Brain microvascular endothelial cell (primary cell): ENCODE data around the gene LRRC4B.
A peak's percentile ranks its signal among the peaks of the same experiment; 100 is the strongest.

Source experiments
- DNase-seq: peaks from one replicate; pipeline ENCODE4 v3.0.0-alpha.2; 2020
- H3K27ac ChIP-seq: fragments of 250-450 bp; sonication (Bioruptor Pico); 2 replicates; pipeline ENCODE4 v1.5.1; 2020; ENCODE audit warnings: mild to moderate bottlenecking, moderate library complexity
- H3K27me3 ChIP-seq: fragments of 250-450 bp; sonication (Bioruptor Pico); replicated peaks from 2 replicates; pipeline ENCODE4 v1.5.1; 2020; ENCODE audit warnings: mild to moderate bottlenecking
- H3K36me3 ChIP-seq: fragments of 250-450 bp; sonication (Bioruptor Pico); replicated peaks from 2 replicates; pipeline ENCODE4 v1.5.1; 2020; ENCODE audit warnings: mild to moderate bottlenecking
- H3K4me3 ChIP-seq: 2 replicates; pipeline ENCODE4 v1.5.1; 2011; ENCODE audit warnings: low read depth, mild to moderate bottlenecking, control low read depth, low read length, moderate library complexity
- in situ Hi-C: cut with HindIII; loops from 2 replicates; pipeline ENCODE4 v1.10.0; 2017; ENCODE audit warnings: low sequenced_read_pairs, low pct_ligation_motif_present
- TF ChIP-seq, protein P1 (sequence below): IDR thresholded peaks from 2 replicates; pipeline ENCODE4 v1.5.1; 2011; ENCODE audit warnings: low read depth, mild to moderate bottlenecking, moderate library complexity, low read length, control low read depth, inconsistent platforms; ENCODE audit errors: missing control alignments

Gene LRRC4B

DNA sequence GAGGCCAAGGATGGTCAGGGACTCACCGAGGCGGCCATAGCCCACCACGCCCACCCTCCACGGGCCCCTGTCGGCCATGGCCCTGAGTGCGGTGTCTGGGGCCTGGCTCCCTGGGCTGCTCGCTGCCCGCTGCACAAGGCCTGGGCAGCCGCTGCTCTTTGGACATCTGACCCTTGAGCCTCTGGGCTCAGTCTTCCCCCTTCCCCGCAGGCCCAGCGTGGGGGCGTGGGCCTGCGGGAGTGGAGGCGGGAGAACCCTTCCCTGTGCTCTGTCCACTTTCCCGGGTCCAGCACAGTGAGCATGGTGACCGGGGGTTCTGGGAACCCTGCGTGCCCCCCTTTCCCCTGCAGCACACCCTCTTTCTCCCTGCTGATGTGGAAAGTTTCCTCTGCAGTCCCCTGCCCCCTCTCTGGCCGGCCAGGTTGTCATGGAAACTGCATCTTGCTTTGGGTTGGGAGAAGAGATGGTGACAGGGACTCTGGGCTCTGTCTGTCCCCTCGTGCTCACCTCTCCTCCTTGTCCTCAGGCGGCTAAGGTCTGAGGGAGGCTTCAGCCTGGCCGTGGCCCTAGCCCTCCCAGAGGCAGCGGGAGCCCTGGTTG is 54.4 kb downstream of the LRRC4B start, which contains the start of gene ASPDH:
Gene ASPDH, minus strand, starts transcription at position 168 of the 600 bp plus-strand sequence. Its CDS starts 90 bp downstream, at position 78.
- TF ChIP-seq, protein P1, sequence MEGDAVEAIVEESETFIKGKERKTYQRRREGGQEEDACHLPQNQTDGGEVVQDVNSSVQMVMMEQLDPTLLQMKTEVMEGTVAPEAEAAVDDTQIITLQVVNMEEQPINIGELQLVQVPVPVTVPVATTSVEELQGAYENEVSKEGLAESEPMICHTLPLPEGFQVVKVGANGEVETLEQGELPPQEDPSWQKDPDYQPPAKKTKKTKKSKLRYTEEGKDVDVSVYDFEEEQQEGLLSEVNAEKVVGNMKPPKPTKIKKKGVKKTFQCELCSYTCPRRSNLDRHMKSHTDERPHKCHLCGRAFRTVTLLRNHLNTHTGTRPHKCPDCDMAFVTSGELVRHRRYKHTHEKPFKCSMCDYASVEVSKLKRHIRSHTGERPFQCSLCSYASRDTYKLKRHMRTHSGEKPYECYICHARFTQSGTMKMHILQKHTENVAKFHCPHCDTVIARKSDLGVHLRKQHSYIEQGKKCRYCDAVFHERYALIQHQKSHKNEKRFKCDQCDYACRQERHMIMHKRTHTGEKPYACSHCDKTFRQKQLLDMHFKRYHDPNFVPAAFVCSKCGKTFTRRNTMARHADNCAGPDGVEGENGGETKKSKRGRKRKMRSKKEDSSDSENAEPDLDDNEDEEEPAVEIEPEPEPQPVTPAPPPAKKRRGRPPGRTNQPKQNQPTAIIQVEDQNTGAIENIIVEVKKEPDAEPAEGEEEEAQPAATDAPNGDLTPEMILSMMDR: no peak
- no peak within 1 kb of the TSS for H3K27ac ChIP-seq
- no peak for DNase-seq
- no peaks in the 10 kb centered on the region for H3K27me3 ChIP-seq
- H3K36me3 ChIP-seq: no peaks in the 10 kb centered on the region
- in situ Hi-C loops: no loop called here
- H3K4me3 ChIP-seq: no peak within 1 kb of the TSS

DNA sequence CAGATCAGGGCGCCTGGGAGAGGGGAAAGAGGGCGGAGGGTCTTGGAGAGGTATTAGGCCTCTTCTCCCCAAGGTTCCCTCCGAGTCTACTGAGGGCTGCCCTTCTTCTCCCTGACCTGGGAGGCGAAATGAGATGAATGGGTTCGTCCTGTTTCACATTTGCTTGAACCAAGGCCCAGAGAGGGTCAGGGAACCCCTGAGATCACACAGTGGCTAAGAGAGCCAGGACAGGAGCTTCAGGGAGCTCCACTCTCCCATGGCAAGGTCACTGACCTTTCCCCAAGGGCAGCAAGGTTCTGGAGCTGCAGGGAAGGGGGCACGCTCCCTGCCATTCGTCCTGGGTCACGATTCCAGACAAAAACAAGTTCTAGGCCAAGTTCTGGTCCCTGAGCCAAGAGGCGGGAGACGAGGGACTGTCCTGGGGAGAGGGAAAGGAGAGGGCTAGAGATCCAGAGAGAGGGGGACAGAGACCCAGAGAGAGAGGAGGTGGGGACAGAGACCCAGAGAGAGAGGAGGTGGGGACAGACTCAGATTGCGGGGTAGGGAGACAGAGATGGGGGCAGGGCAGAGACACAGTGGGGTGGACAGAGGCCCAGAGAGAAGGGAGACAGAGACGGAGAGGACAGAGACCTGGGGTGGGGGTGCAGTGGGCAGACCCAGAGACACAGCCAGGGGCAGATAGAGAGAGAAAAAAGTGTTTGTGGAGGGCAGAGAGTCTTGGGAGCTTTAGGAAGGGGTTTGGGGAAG is 55.1 kb downstream of the LRRC4B start:
- TF ChIP-seq, protein P1: no peak
- in situ Hi-C loops: no loop called here
- no peak overlapping the region for H3K27ac ChIP-seq

GRCh38 chr19:50512112-50512998 is 55.9 kb downstream of the LRRC4B start:
- Histone ChIP-seq H3K27ac (no peak overlapping the region), H3K27me3 (no peaks in the 10 kb centered on the region), H3K4me3 (peak overlapping the region; percentile 89), H3K36me3 (no peaks in the 10 kb centered on the region)
- no peak for DNase-seq
- in situ Hi-C loops: no loop called here
- TF ChIP-seq, protein P1: no peak

More for the DNA sequence above, 55.1 kb downstream of the LRRC4B start:
- Histone ChIP-seq H3K36me3 (no peaks in the 10 kb centered on the region), H3K4me3 (no peak overlapping the region), H3K27me3 (no peaks in the 10 kb centered on the region)
- no peak for DNase-seq

DNA sequence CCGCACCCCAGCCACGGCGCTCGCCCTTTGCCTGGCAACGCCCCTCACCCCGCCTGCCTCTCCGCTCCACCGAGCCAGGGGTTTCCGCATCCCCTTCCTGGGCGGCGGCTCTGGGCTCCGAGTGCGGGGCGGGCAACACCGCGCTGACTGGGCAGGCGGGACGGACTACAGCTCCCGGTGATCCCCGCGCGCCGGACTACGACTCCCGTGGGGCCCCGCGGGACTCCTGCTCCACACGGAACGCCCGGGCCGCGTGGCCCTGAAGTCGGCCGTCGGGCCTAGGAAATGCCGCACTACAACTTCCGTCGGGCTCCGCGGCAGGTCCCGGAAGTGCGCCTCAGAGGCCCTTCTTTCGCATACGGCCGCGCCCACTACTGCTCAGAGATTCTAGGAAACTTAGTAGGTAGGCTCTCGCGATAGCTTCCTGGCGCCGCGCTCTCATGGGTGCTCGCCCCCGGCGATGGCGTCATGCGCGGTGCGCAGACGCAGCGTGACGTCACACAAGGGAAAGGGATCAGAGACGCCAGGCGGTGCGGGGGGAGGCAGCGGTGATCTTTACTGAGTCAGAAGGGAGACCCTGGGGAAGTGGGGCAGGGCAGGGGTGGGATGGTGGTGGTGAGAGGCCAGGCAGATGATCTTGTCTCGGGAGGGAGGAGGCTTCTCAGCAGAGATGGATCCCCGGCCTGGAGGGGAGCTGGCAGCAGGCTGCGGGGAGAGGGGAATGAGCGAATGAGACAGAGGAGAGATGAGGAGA is 57.0 kb downstream of the LRRC4B start, which contains the start of gene JOSD2:
Gene JOSD2, minus strand, starts transcription at position 123 of the 754 bp plus-strand sequence. CDS start 760 bp downstream, outside the sequence.
- H3K4me3 ChIP-seq: peak within 1 kb of the TSS; percentile 89
- DNase-seq: peak; percentile 99
- no peaks in the 10 kb centered on the region for H3K36me3 ChIP-seq
- H3K27ac ChIP-seq: peak within 1 kb of the TSS; percentile 53
- in situ Hi-C loops: no loop called here
- no peaks in the 10 kb centered on the region for H3K27me3 ChIP-seq
- TF ChIP-seq, protein P1: no peak

DNA sequence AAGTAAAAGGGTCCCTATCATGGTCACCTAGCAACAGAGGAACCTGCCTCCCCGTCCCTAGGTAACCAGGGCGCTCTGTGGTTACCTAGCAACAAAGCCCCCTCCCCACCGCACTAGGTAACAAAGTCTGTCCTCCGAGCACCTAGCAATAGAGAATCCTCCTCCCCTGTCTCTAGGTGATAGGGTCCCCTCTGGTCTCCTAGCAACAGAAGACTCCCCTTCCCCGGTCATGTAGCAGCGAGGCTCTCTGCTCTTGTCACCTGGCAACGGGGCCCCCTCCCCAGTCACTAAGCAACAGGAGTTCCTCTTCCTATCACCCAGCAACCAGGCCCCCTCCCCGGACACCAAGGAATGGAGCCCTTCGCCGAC is 57.6 kb downstream of the LRRC4B start:
- Histone ChIP-seq H3K27ac (peak overlapping the region; percentile 53), H3K4me3 (peak overlapping the region; percentile 89), H3K36me3 (no peaks in the 10 kb centered on the region), H3K27me3 (no peaks in the 10 kb centered on the region)
- DNase-seq: no peak
- in situ Hi-C loops: no loop called here
- TF ChIP-seq, protein P1: no peak
